ENCODE data around the gene NCR3LG1. TPM values are rescaled to one million over a fixed set of nuclear protein-coding genes. Genes with fewer than 3 reads are reported as not detected.
A peak's percentile ranks its signal among the peaks of the same experiment; 100 is the strongest.

NCR3LG1 gene, protein sequence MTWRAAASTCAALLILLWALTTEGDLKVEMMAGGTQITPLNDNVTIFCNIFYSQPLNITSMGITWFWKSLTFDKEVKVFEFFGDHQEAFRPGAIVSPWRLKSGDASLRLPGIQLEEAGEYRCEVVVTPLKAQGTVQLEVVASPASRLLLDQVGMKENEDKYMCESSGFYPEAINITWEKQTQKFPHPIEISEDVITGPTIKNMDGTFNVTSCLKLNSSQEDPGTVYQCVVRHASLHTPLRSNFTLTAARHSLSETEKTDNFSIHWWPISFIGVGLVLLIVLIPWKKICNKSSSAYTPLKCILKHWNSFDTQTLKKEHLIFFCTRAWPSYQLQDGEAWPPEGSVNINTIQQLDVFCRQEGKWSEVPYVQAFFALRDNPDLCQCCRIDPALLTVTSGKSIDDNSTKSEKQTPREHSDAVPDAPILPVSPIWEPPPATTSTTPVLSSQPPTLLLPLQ
- 0.39 and 0.74 TPM in 2 replicates for total RNA-seq (ENCODE audit: low replicate concordance)

DNA sequence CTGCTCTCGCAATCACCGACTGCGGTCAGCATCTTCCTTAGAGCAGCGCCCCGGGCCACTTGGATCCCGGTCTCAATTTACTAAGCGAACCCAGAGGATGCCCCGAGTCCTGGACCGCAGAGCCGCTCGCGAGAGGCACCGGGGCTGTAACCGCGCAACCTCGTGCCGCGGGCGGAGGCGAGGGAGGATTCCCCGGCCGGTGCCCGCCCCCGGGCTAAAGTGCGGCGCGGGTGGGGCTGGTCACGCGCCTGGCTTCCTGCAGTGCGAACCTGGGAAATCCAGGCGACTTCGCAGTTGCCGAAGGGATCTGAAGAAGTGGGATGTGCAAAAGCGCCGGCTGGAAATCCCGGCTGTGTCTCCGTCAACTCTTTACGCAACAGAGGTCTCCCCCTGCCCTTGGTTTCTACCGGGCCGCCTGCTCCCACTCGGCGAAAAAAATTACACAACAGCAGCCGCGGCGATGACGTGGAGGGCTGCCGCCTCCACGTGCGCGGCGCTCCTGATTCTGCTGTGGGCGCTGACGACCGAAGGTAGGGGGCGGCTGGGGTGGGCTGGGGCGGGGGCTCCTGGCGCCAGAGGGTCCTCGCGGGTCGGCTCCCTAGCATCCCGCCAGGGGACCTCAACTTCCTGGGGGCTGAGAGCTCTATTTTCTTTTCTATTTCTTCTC is at the start of gene NCR3LG1:
TSS of gene NCR3LG1 (plus strand) at position 291 of the 667 bp plus-strand sequence. CDS start at position 461, 170 bp downstream.
- H3K9me3 ChIP-seq (ENCODE audit: low read depth) = no peaks in the 10 kb centered on the region
- no peak within 1 kb of the TSS for H3K27ac Mint-ChIP-seq
- peaks cover 26% of the 10 kb centered on the region for H3K4me1 Mint-ChIP-seq
- H3K27me3 Mint-ChIP-seq (ENCODE audit: insufficient read depth, low read depth) = peaks cover 22% of the 10 kb centered on the region
- H3K4me2 ChIP-seq = peak within 1 kb of the TSS; percentile 90
- H3K79me2 ChIP-seq (ENCODE audit: low read depth) = no peaks in the 10 kb centered on the region
- H3K4me1 ChIP-seq = peaks cover 20% of the 10 kb centered on the region
- TF ChIP-seq EZH2phosphoT487 (IDR thresholded peaks at IDR 0.05) (no peak), EZH2 (IDR thresholded peaks at IDR 0.05) (peak; percentile 51)
- TF ChIP-seq, protein P1, sequence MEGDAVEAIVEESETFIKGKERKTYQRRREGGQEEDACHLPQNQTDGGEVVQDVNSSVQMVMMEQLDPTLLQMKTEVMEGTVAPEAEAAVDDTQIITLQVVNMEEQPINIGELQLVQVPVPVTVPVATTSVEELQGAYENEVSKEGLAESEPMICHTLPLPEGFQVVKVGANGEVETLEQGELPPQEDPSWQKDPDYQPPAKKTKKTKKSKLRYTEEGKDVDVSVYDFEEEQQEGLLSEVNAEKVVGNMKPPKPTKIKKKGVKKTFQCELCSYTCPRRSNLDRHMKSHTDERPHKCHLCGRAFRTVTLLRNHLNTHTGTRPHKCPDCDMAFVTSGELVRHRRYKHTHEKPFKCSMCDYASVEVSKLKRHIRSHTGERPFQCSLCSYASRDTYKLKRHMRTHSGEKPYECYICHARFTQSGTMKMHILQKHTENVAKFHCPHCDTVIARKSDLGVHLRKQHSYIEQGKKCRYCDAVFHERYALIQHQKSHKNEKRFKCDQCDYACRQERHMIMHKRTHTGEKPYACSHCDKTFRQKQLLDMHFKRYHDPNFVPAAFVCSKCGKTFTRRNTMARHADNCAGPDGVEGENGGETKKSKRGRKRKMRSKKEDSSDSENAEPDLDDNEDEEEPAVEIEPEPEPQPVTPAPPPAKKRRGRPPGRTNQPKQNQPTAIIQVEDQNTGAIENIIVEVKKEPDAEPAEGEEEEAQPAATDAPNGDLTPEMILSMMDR (IDR thresholded peaks at IDR 0.05) = no peak
- H3K27me3 ChIP-seq = peaks cover 60% of the 10 kb centered on the region
- H3K4me3 Mint-ChIP-seq = peak within 1 kb of the TSS; percentile 92
- H3K27ac ChIP-seq = no peak within 1 kb of the TSS
- peak; percentile 71 for DNase-seq (ENCODE audit: low spot score)
- peak within 1 kb of the TSS; percentile 57 for H3K4me3 ChIP-seq
- H3K36me3 ChIP-seq = no peaks in the 10 kb centered on the region
- H2AFZ ChIP-seq (replicated peaks) = peak within 1 kb of the TSS; percentile 87
- no peak within 1 kb of the TSS for H3K9ac ChIP-seq
- peaks cover 8% of the 10 kb centered on the region for H3K36me3 Mint-ChIP-seq
- peaks cover 10% of the 10 kb centered on the region for H3K9me3 Mint-ChIP-seq
- peaks cover 33% of the 10 kb centered on the region for H3F3A ChIP-seq (ENCODE audit: low read depth)
- H4K20me1 ChIP-seq (ENCODE audit: low read depth) = peaks cover 14% of the 10 kb centered on the region

DNA sequence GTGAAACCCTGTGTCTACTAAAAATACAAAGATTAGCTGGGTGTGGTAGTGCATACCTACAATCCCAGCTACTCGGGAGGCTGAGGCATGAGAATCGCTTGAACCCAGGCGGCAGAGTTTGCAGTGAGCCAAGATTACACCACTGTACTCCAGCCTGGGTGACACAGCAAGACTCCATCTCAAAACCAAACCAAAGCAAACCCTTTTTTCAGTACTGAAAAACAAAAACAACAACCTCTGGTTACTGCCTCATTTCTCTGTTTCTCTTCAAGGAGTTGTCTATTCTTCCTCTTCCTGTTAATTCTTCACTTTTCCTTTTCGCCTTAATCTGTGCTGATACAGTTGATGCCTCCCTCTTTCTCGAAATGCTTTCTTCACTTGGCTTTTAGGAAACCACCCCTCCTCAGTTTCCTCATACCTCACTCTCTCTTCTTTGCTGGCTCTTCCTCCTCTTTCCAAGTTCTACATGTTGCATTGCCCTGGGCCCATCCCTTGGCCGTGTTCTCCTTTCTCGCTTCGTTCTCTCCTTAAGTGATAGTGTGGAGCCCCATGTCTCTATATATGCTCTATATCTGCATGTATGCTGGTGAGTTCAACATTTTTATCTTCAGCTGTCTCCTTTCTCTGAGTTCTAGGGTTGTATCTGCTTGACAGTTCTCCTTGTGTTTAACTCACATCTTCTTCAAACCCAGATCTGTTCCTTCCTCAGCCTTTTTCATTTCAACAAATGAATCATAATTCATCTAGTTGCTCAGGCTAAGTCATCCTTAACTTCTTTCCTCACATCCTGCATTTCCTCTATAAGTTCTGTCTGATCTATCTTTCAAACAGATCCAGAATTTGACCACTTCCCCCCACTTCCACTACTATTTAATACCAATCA is 38.0 kb upstream of the NCR3LG1 start:
- no peaks in the 10 kb centered on the region for H3K27me3 ChIP-seq
- no peak overlapping the region for H3K27ac ChIP-seq
- Mint-ChIP-seq H3K4me3 (no peak overlapping the region), H3K36me3 (no peaks in the 10 kb centered on the region), H3K27ac (no peak overlapping the region), H3K9me3 (no peaks in the 10 kb centered on the region), H3K27me3 (ENCODE audit: insufficient read depth, low read depth) (no peaks in the 10 kb centered on the region), H3K4me1 (no peaks in the 10 kb centered on the region)
- H3K4me2 ChIP-seq = no peak overlapping the region
- no peaks in the 10 kb centered on the region for H4K20me1 ChIP-seq (ENCODE audit: low read depth)
- H3F3A ChIP-seq (ENCODE audit: low read depth) = no peaks in the 10 kb centered on the region
- no peaks in the 10 kb centered on the region for H3K79me2 ChIP-seq (ENCODE audit: low read depth)
- DNase-seq (ENCODE audit: low spot score) = no peak
- no peak overlapping the region for H3K9ac ChIP-seq
- H3K36me3 ChIP-seq = peaks cover 10% of the 10 kb centered on the region
- no peak overlapping the region for H2AFZ ChIP-seq (replicated peaks)
- H3K4me1 ChIP-seq = no peaks in the 10 kb centered on the region
- H3K4me3 ChIP-seq = no peak overlapping the region
- TF ChIP-seq EZH2 (IDR thresholded peaks at IDR 0.05) = no peak
- no peak for TF ChIP-seq EZH2phosphoT487 (IDR thresholded peaks at IDR 0.05)
- TF ChIP-seq, protein P1 (IDR thresholded peaks at IDR 0.05) = no peak
- H3K9me3 ChIP-seq (ENCODE audit: low read depth) = no peaks in the 10 kb centered on the region

DNA sequence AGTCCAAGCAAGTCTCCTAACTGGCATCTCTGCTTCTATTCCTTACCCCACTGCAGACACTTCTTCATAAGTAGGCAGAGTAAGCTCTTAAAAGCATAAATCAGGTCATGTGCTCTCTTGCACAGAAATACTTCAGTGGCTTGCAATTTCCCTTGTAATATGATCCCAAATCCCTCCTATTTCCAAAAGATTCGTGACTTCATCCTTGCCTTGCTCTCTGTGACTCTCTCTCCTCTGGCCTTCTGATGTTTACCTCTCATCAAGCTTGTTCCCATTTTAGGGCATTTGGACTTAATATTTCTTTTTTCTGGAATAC is 37.4 kb upstream of the NCR3LG1 start:
- Mint-ChIP-seq H3K4me1 (no peaks in the 10 kb centered on the region), H3K36me3 (no peaks in the 10 kb centered on the region), H3K4me3 (no peak overlapping the region), H3K27me3 (ENCODE audit: insufficient read depth, low read depth) (no peaks in the 10 kb centered on the region), H3K27ac (no peak overlapping the region), H3K9me3 (no peaks in the 10 kb centered on the region)
- Histone ChIP-seq H3K27ac (no peak overlapping the region), H3K9ac (no peak overlapping the region), H4K20me1 (ENCODE audit: low read depth) (no peaks in the 10 kb centered on the region), H2AFZ (replicated peaks) (no peak overlapping the region), H3F3A (ENCODE audit: low read depth) (no peaks in the 10 kb centered on the region), H3K79me2 (ENCODE audit: low read depth) (no peaks in the 10 kb centered on the region), H3K9me3 (ENCODE audit: low read depth) (no peaks in the 10 kb centered on the region), H3K4me2 (no peak overlapping the region), H3K36me3 (peaks cover 9% of the 10 kb centered on the region), H3K4me1 (no peaks in the 10 kb centered on the region), H3K4me3 (no peak overlapping the region), H3K27me3 (no peaks in the 10 kb centered on the region)
- TF ChIP-seq, protein P1 (IDR thresholded peaks at IDR 0.05) = no peak
- TF ChIP-seq EZH2 (IDR thresholded peaks at IDR 0.05) (no peak), EZH2phosphoT487 (IDR thresholded peaks at IDR 0.05) (no peak)
- DNase-seq (ENCODE audit: low spot score) = no peak

Measured in neural progenitor cell (in vitro differentiated cells).